Left kidney (tissue), 2 donors: Measurements from ENCODE around the gene CCT8L2. TPM values are rescaled to one million over a fixed set of nuclear protein-coding genes. Genes with fewer than 3 reads are reported as not detected.
"Not testable (repeated sequence)": the region's sequence is repeated elsewhere in the genome, so short reads cannot be mapped to it uniquely, and the experiment has no call there.

Experiments
- DNase-seq: peaks from one replicate; pipeline ENCODE4 v3.0.0-alpha.2; 2013
- polyA plus RNA-seq: library from polyadenylated mRNA; unstranded; fragments of 120-200 nt; gene quantifications from one replicate; pipeline ENCODE4 v1.2.1, GENCODE V29; 2013; ENCODE audit not compliant: insufficient read length

Gene CCT8L2
- polyA plus RNA-seq, 1 donor = not detected

GRCh38 chr22:16599648-16600047 is 7.0 kb upstream of the CCT8L2 start:
- not testable (repeated sequence) for DNase-seq

GRCh38 chr22:16595251-16595650 is 2.6 kb upstream of the CCT8L2 start:
- DNase-seq = not testable (repeated sequence)

- no peak for DNase-seq
These were observed 1.4 kb upstream of the CCT8L2 start for GRCh38 chr22:16594026-16594425.

- DNase-seq = not testable (repeated sequence)
These were observed 379 bp downstream of the CCT8L2 start for GRCh38 chr22:16592231-16592630.

GRCh38 chr22:16591136-16591535 is 1.5 kb downstream of the CCT8L2 start:
- not testable (repeated sequence) for DNase-seq

GRCh38 chr22:16586991-16587390 is 5.6 kb downstream of the CCT8L2 start:
- DNase-seq = no peak

DNA sequence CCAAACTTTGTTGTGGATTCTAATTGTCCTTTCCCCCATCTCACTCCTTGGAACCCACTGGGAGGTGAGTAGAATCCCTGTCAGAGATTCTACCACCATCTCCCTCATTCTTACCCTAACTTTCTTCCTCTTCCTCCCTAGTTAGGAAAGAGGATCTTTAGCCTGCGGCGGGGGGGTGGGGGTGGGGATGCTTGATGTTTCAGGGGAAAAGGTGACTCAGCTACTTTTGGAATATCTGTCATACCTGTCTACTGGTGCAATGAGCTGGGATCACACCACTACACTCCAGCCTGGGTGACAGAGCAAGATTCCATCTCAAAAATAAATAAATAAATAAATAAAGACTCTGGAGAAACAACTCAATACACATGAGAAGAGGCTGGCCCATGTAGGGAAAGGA is 6.4 kb downstream of the CCT8L2 start:
- DNase-seq = no peak

DNA sequence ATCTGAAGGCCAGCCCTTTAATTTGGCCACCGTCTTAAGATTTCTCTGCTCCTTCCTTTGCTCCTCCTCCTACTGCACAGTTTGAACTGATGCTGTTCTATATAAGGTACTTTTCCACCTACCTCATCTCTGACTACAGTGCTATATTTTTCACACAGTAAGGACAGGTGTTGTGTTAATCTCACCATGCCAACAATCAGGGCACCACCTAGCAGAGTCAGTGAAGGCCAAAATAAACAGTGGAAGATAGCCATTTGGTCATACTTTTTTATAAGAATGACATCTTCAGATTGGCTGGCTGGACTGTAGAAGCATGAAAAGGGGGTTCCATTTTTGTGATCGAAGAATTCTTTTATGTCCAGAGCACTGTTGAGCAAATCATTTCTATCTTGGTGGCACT is 11.7 kb downstream of the CCT8L2 start:
- not testable (repeated sequence) for DNase-seq

DNA sequence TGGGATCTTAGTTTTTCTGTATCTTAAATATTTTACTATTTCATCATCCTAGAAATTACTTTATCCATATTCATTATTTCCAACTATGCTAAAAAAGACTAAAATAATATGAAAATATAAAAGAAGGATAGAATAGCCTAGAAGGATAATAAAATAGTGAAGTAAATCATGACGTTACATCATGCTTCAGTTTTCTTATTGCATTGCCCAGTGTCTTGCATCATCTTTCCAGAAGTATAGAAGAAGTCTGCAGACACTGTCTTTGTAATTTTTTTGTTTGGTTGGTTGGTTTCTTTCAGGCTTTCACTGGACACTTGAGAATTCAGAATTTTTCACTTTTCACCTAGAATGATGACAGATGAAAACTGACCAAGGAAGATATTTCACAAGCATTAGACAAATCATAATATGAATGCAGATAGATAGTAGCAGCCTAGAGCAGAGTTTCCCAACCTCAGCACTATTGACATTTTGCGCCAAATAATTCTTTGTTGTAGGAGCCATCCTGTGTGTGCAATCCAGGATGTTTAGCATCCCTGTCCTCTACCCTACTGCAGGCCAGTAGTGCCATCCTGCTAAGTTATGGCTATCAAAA is 23.3 kb downstream of the CCT8L2 start:
- DNase-seq = not testable (repeated sequence)

DNA sequence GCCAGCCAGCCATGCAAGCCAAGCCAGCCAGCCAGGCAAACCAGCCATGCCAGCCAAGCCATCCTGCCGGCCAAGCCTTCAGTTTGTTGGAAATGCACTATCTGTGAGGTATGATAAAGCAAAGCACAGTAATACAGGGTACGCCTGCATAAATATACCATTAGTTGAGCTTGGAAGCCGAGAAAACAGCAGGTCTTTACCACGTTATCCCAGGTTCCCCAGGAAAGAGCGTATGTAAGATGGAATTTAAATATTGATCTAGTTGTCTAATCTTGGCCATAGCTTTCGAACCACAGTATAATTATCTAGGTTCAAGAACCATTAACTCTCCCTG is 24.2 kb downstream of the CCT8L2 start:
- no peak for DNase-seq

- DNase-seq = not testable (repeated sequence)
These were observed 24.8 kb downstream of the CCT8L2 start for GRCh38 chr22:16567617-16568424.

- DNase-seq = not testable (repeated sequence)
These were observed 26.0 kb downstream of the CCT8L2 start for GRCh38 chr22:16566421-16567151.

GRCh38 chr22:16565585-16566420 is 26.8 kb downstream of the CCT8L2 start:
- not testable (repeated sequence) for DNase-seq

DNA sequence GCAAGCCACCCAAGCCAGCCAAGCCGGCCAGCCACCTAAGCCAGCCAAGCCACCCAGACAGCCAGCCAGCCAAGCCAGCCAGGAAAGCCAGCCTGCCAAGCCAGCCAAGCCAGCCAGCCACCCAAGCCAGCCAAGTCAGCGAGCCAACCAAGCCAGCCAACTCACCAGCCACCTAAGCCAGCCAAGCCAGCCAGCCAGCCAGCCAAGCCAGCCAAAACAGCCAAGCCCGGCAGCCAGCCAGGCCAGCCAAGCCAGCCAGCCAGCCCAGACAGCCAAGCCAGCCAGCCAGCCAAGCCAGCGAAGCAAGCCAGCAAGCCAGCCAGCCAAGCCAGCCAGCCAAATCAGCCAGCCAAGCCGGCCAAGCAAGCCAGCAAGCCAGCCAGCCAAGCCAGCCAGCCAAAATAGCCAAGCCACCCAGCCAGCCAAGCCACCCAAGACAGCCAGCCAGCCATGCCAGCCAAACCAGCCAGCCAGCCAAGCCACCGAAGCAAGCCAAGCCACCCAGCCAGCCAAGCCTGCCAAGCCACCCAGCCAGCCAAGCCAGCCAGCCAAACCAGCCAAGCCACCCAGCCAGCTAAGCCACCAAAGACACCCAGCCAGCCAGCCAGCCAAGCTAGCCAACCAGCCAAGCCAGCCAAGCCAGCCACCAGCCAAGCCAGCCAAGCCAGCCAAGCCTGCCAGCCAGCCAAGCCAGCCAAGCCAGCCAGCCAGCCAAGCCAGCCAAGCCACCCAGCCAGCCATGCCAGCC is 27.6 kb downstream of the CCT8L2 start:
- DNase-seq = not testable (repeated sequence)

GRCh38 chr22:16563555-16564520 is 28.8 kb downstream of the CCT8L2 start:
- no peak for DNase-seq

DNA sequence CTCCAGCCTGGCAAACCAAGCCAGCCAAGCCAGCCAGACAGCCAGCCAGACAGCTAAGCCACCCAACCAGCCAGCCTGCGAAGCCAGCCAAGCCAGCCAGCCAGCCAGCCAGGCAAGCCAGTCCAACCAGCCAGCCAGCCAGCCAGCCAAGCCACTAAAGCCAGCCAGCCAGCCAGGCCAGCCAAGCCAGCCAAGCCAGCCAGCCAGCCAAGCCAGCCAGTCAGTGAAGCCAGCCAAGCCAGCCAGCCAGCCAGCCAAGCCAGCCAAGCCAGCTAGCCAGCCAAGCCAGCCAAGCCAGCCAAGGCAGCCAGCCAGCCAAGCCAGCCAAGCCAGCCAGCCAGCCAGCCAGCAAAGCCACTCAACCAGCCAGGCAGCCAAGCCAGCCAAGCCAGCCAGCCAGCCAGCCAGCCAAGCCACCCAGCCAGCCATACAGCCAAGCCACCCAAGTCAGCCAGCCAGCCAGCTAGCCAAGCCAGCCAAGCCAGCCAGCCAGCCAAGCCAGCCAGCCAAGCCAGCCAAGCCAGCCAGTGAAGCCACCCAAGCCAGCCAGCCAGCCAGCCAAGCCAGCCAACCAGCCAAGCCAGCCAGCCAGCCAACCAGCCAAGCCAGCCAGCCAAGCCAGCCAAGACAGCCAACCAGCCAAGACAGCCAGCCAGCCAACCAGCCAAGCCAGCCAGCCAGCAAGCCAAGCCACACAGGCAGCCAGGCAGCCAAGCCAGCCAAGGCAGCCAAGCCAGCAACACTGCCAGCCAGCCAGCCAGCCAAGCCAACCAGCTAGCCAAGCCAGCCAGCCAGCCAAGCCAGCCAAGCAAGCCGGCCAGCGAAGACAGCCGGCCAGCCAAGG is 29.7 kb downstream of the CCT8L2 start:
- DNase-seq = no peak

- not testable (repeated sequence) for DNase-seq
These were observed 31.4 kb downstream of the CCT8L2 start for GRCh38 chr22:16561093-16561658.

DNA sequence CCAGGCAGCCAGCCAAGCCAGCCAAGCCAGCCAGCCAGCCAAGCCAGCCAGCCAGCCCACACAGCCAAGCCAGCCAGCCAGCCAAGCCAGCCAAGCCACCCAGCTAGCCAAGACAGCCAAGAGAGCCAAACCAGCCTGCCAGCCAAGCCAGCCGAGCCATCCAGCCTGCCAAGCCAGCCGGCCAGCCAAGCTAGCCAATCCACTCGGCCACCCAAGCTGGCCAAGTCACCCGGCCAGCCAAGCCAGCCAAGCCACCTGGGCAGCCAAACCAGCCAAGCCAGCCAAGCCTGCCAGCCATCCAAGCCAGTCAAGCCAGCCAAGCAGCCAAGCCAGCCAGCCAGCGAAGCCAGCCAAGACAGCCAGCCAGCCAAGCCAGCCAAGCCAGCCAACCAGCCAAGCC is 32.0 kb downstream of the CCT8L2 start:
- not testable (repeated sequence) for DNase-seq

DNA sequence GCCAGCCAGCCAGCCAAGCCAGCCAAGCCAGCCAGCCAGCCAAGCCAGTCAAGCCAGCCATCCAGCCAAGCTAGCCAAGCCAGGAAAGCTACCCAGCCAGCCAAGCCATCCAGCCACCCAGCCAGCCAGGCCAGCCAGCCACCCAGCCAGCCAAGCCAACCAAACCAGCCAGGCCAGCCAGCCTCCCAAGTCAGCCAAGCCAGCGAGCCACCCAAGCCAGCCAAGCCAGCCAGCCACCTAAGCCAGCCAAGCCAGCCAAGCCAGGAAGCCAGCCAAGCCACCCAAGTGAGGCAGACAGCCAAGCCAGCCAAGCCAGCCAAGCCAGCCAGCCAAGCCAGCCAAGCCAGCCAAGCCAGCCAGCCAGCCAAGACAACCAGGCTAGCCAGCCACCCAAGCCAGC is 32.6 kb downstream of the CCT8L2 start:
- not testable (repeated sequence) for DNase-seq
